Ecto neural progenitor cell (in vitro differentiated cells): ENCODE data around the gene TRPV3.
"Not testable (repeated sequence)": the region's sequence is repeated elsewhere in the genome, so short reads cannot be mapped to it uniquely, and the experiment has no call there.

Source experiments
- DNase-seq: peaks from one replicate; pipeline ENCODE4 v3.0.0-alpha.2; 2018; ENCODE audit warnings: low spot score

The TRPV3 gene

DNA sequence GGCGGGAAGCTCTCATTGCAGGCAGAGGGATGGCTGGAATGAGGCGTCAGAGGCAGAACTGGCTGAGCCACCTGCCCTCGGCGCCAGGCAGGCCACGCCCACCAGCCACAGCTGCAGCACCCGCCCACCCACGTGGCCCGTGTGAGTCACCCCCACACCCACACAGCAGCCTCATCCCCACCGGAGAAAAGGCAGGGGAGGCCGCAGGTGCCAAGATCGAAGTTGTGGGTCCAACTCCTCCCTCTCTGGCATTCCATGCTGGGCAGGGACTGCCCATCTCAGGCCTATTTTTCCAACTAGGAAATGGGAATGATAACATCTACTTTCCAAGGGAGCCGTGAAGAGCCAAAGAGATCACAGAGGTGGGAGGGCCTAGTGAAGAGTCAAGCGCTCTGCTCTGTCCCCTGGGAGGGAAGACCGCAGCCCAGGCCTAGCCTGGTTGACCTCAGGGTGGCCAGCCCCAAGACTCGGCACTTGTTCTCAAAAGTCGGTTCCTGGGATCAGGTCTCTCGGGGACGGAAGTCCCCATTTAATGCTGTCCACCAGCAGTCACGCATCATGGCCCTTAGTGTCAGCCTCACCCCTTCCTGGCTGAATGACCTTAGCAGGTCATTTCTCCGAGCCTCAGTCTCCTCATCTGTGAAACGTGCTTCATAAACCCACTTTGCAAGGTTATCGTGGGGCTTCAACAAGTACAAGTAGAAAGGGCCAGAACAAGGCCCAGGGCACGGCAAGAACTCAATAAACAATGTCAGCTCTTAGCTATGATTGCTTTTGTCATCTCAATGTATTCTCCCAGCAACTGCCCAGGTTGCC, at the start of gene TRPV3:
Gene TRPV3, minus strand, starts transcription at position 45 of the 816 bp plus-strand sequence. CDS start 2,962 bp downstream, outside the sequence.
- peak; percentile 50 for DNase-seq

DNA sequence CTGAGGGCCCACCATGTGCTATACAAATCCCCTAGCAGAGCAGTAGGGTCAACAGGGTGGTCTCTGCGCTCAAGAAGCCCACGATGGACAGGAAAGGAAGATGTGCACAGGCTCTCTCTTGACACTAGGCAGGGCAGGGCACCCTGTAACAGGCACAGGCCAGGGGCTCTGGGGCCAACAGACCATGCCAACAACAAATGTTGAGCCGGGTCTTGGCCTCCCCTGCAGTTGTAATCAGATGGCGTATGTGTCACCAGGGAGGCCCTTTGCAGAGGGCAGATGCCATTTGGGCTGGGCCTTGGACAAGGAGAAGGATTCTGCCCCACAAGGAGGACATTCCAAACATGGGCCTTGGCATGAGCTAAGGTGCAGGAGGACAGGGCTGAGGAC, 46.3 kb upstream of the TRPV3 start:
- DNase-seq: no peak

DNA sequence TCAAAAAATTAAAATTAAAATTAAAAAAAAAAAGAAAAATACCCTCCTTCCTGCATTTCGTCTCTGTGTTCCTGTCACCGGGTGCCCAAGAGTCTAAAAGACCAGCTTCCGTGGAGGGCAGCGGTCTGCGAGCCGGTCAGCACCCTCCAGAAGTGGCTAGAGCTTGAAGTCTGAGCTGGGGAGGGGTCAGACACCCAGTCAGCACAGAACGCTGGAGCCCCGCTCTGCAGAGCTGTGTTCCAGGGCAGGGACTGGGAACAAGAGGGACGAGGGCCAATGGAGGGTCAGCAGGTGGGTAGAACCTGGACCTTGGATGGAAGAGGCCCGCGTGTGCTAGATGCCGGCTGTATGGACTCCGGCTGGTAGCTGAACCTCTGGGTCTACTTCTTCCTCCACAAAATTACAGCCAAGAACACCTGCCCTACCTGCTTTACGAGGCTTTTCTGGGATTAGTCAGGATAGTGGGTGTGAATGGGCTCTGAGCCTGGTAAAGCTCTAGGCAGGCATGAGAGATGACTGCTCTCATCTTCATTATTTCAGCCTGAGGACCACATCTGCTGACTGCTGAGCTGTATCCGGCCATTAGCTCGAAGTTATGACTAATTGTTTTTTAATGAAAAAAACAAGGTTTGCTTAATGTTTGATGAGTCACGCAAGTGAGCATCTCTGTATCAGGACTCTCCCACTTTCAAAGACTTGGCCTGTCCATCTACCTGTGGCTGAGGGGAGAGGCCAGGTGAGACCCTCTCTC, 45.7 kb upstream of the TRPV3 start:
- no peak for DNase-seq

DNA sequence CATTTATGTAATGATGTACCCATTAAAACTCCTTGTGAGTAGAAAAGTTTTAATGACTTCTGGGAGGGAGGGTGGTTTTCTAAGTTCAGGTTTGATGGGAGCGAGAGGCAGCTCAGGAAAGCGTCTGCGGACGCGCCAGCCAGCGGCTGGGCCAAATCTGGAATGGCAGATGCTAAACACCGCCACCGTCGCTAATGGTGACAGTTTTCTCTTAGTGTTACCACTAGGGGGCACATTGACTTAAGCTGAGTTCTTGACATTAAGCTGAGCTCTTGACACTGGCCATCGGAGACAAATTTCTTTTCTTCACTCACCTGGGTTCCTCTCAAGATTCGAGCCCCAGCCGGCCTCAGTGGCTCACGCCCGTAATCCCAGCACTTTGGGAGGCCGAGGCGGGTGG, 44.9 kb upstream of the TRPV3 start:
- no peak for DNase-seq

DNA sequence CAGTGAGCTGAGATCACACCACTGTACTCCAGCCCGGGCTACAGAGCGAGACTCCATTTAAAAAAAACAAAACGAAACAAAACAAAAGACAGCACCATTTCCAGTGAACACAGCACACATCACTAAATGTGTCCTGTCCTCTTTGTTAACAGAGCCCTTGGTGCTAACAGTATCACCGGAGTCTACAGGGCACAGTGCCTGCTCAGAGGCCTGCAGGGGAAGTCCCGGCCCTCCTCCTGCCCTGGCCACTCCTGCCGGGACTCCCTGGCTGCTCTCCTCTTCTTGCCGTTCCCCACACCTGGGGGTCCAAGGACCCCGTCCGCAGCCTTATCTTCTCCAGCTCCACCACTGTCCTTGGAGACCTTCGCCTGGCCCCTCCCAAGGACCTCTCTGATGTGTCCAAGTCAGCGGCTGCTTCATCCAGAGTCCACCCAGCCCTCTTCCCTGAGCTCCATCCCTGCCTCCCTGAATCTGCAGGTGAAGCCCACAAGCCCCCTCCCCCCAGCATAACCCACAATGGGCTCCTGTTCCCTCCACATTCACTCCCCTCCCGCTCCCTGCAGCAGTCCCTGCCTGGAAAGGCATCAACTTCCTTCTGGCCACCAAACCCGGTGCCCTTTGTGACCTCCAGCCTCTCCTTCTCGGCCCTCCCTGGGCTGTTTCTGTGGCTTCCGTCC, 43.1 kb upstream of the TRPV3 start:
- DNase-seq: no peak

DNA sequence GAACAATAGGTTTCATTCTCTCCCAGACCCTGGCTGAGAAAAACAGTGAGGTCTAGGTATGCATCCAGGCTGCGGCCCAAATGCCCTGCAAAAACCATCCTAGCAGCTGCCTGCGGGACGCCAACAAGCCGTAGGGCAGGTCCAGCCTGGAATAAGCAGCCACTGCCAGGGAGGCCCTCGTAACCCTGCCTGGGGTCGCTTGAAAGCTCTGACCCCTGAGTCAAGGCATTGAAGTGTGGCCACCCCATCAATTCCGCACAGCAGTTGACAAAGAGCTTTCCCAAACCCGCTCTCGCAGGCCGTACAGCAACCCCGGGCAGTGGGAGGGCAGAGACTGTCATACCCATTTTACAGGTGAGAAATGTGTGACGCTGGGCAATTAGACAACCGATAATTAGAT, 40.5 kb upstream of the TRPV3 start:
- DNase-seq: no peak

DNA sequence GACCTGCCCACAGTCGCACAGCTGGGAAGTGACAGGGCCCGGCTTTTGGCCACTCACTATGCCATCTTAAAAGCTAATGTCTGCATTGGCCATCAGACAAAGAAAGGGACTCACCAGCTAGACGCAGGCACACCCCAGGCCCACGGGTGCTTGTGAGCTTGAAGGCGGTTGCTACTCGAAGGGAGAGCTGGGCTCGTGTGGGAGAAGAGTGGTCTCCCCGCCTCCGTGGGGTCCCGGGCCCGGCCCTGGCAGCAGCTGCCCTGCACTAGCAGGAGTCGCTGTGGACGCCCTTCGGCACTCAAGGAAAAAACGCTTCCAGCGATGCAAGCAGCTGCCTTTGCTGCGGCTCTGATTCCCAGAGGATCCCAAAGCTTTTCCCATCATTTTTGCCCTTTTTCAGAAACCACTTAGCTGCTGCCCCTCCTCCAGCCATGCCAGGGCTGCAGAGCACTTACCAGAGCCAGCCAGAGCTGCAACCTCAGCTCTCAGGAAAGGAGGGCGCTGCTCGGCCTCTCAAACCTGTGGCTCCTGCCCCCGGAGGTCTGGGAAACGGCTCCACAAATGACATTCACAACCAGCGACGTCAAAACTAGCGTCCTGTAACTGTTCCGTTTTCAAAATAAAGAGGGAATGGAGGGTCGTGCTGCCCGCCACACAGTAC, 39.3 kb upstream of the TRPV3 start:
- no peak for DNase-seq

DNA sequence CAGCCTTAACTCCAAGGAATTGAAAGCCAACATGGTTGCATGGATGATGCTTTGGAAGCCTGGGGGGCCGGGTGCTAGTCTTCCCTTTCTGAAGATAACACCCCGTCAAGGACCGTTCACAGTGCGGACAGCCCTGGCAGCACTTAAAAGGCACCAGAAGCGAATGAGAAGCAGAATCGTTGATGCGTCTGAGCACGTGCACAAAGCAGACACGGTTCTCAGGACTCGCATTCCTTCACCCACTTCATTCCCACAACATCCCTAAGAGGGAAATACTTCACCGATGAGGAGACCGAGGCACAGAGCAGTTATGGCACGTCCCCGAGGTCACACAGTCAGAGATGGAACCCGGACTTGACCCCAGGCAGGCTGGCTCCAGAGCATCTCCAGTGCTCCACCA, 37.4 kb upstream of the TRPV3 start:
- no peak for DNase-seq

DNA sequence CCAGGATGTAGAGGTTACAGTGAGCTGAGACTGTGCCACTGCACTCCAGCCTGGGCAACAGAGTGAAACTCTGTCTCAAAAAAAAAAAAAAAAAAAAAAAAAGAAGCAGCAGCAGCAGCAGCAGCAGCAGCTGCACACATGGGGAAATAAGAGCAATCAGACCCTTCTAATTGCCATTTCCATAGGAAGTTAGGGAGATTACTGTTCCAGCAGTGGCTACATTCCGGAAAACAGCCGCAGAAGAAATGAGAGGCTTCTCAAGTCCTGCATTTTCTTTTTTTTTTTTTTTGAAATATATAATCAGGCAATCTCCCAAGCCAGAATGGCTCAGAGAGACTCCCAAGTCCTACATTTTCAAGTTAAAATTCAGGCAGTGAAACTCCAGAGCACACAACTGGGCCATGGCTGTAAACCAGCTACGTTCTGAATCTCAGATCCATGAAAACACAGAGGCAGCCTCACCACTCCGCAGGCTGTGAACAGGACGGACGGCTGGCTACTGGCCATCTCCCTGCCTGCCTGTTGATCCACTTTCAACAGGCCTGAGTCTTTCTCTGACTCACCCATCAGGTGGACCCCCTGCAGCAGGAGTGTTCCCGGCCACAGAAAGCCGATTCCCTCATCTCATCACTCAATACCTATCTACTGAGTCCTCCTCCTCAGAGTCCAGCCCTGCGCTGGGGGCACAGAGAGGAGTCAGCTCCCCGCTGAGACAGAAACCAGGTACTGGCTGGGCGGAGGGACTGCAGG, 36.6 kb upstream of the TRPV3 start:
- DNase-seq: no peak

DNA sequence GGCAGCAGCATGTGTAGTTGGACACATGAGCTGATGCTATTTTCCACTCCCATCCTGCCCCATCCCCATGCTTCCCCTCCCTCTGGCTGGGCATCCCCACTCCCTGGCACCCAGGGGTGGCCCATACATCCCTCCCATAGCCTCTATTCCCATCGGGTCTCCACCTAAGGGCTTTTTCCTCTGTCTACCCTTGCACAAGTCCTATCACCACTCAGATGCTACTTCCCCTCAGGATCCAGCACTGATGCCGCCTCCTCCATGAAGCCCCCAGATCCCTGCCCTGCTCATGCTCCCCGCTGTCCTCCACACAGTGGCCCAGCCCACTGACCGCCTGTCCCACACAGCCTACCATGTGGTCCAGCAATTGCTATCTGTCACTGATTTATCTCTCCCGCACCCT, 35.8 kb upstream of the TRPV3 start:
- DNase-seq: no peak

DNA sequence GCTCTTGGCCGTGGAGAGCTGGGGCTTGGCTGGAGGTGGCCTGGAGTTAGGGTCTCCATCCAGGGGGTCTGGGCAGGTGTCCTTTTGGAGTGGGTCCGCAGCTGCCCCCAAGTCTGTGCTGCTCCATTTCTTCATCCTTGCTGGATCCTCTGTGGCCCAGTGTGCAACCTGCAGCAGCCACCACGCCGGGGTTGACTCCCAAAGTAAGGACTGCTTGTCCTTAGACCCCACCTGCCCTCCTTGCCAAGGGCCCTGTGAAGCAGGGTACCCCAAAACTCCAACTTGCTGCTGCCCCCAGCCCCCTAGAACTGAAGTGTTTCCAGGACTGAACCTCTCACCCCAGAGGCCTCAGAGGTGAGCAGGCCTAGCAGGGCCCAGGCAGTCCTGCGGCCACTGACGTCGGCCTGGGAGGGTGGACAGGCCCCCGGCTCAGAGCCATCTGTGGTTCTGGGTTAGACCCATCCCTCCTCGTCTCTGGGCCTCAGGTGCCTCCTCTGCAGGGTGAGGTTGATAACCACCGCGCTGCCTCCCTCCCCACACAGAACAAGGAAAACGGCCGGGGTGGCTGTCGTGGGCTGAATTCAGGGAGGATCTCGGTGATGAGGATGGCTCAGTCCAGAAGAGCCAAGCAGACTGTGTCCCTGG, 34.7 kb upstream of the TRPV3 start:
- DNase-seq: no peak

DNA sequence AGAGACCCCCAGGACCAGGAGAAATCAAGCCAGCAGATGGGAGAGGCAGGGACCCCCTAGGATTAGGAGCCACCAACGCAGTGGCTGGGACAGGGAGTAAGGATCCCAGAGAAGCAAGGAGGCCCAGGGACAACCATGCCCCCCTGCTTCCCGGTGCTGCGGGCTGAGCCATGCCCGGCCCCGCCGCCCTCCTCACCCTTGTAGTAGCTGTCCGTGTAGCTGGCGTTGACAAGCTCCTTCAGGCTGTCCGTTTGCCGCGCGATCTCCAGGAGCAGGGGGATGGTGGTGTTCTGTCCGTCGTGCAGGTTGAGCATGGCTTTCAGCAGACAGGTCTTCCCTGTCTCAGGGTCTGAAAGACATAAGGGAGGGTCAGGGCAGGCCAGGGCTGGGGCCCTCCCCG, 33.2 kb upstream of the TRPV3 start:
- no peak for DNase-seq

DNA sequence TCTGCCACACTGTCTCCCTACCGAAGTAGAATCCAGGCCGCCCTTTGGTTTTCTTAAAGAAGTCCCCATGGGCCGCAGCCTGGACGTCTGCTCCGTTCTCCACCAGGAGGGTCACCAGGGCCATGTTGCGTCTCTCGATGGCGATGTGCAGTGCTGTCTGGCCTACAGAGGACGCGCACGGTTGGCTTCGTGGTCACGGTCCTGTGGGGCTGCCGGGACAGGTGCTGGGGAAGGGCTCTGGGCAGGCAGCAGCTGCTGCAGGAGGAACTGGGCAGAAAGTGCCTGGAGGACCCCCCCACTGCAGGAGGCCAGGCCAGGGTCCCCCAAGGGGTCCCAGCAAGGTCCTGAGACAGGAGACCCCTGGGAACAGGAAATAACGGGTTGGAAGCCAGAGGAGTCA, 32.6 kb upstream of the TRPV3 start:
- no peak for DNase-seq

DNA sequence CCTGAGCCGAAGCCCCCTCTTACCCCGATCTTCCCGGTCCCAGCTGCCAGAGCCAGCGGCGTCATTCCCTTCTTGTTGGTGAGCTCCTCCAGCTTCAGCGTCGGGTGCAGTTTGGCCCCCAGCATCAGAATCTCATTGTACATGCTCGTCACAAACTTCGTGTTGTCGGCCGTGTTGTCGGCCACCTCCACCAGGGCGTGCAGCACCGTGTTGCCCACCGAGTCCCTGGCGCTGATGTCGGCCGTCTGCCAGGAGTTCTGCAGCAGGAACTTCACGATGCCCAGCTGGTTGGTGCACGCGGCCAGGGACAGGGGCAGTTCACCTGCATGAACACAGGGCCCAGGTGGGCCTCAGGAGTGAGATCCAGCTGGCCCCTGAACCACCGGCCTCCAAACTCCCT, 32.2 kb upstream of the TRPV3 start:
- DNase-seq: no peak

DNA sequence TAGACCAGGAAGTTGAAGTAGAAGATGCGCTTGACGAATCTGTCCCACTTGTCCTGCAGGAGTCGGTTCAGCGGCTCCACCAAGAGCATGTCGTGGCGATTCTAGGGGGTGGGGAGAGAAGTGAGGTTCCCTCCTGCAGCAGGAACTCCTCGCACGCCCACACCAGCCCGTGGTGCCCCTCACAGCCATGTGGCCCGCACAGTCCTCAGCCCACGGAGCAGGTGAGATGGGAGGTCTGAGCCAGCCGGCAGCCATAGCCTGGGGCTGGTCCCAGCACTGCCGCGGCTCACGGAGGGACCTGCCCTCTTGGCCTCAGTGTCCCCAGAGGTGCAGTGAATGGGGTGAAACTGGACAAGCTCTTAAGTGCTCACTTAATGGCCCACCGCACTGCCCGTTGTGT, 28.2 kb upstream of the TRPV3 start:
- no peak for DNase-seq

DNA sequence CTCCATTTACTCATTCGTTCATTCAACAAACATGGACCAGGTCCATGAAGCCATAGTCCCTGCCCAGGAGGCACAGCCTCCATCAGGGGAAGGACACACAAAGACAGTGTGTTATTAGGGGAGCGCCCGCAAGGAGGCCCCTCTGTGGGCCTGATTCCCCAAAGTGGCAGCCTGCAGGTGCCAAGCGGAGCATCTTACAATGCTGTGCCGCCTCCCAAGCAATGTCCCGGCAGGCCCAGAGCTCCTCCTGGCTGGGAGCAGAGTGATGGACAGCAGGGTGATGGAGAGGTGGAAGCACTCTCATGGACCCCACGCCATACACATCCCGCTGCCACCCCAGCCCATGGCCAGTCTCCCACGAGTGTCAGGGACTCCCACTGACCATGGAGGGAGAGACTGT, 25.8 kb upstream of the TRPV3 start:
- no peak for DNase-seq

DNA sequence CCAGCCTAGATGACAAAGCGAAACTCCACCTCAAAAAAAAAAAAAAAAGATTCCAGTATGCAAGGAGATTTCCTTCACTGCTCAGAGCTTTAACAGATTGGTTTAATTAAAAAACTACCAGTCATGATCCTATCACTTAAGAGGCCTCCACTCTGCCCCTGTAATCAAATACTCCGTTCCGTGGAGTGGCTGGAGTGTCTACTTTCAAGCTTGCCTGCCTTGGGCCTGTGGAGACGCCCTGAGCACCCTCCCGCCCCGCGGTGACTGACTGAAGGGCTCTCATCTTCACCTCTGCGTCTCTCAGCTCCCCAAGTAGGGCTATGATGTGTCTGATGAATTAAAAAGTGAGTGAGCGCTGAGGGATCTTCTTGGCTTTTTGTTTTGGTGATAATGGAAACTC, 25.3 kb upstream of the TRPV3 start:
- no peak for DNase-seq

DNA sequence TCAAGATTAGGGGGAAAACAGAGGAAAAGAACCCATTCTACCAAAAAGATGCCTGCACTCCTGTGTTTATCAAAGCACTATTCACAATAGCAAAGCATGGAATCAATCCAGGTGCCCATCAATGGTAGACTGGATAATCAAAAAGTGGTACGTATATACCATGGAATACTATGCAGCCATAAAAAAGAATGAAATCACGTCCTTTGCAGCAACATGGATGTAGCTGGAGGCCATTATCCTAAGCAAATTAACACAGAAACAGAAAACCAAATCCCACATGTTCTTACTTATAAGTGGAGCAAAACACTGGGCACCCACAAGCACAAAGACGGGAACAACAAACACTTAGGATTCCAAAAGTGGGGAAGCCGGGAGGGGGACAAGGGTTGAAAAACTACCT, 21.1 kb upstream of the TRPV3 start:
- DNase-seq: not testable (repeated sequence)

DNA sequence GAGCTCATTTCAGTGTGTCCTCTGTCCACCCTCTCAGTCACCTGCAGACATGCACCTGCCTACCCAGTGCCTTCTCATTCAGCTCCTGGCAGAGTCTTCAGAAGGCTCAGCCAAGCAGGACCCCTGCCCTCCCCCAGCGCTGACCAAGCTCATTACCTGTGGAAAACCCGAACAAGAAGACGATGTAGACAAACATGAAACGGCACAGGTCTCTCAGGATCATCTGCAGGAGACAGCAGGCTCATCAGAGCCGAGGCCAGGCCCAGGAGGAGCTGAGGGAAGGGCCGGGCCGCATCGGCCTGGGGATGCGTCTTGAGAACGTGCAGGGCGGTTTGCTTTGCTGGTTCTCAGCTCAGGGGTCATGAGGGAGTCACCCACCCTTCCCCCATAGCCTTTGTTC, 19.4 kb upstream of the TRPV3 start:
- no peak for DNase-seq

DNA sequence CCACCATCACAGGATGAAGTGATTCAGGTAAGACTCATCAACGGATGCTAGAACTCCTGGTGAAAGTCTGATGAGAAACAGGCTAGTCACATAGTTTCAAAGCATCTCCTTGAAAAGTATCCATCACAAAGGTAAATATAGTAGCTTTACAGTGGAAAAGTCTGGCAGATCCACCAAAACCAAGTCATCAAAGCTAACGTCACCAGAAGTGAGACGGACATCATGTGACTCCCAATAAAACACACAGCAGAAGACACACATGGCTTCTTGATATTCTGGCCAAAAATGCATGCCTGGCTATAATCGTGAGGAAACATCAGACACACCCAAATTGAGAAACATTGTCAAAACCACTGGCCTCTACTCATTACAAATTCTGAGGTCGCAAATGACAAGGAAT, 17.9 kb upstream of the TRPV3 start:
- DNase-seq: no peak

DNA sequence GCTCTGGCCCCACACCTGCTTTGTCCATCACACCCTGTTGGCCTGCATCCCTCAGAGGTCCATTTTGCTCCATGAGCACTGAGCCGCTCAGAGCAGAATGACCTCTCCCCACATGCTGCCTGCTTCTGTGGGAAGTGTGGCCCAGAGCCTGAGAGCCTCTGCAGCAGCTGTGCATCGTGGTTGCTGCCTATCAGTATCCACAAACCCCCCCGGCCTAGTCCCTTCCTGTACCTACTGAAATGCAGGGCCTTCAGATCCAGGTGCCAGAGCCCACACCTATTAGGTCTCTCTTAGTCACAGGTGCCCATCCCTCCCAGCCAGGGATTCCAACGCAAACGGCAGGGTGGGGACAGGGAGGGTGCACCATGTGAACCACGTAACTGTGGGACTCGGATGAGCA, 16.6 kb upstream of the TRPV3 start:
- DNase-seq: no peak
